Measurements from ENCODE around the gene SZT2. TPM values are rescaled to one million over a fixed set of nuclear protein-coding genes. Genes with fewer than 3 reads are reported as not detected.

SZT2 gene
- total and polyA plus RNA-seq, 2 of the 13 experiments (the other 11 are each of a cell fraction or from before 2014, with no cell fraction given): 8.0 to 8.8 TPM

GRCh38 chr1:43465505-43466067 is 75.9 kb downstream of the SZT2 start (continued):
- TF ChIP-seq, protein P1, sequence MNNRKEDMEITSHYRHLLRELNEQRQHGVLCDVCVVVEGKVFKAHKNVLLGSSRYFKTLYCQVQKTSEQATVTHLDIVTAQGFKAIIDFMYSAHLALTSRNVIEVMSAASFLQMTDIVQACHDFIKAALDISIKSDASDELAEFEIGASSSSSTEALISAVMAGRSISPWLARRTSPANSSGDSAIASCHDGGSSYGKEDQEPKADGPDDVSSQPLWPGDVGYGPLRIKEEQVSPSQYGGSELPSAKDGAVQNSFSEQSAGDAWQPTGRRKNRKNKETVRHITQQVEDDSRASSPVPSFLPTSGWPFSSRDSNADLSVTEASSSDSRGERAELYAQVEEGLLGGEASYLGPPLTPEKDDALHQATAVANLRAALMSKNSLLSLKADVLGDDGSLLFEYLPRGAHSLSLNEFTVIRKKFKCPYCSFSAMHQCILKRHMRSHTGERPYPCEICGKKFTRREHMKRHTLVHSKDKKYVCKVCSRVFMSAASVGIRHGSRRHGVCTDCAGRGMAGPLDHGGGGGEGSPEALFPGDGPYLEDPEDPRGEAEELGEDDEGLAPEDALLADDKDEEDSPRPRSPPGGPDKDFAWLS (CRISPR knock-in tag; IDR thresholded peaks at IDR 0.05; ENCODE audit: borderline replicate concordance): no peak
- TF ChIP-seq GZF1 (CRISPR knock-in tag; IDR thresholded peaks at IDR 0.05) (no peak), ZFP41 (CRISPR knock-in tag; IDR thresholded peaks at IDR 0.05; ENCODE audit: borderline replicate concordance) (no peak), ZNF570 (CRISPR knock-in tag; IDR thresholded peaks at IDR 0.05; ENCODE audit: borderline replicate concordance) (no peak), SCMH1 (CRISPR knock-in tag; IDR thresholded peaks at IDR 0.05; ENCODE audit: borderline replicate concordance) (no peak), CREB1 (IDR thresholded peaks at IDR 0.05) (no peak), CREB1 (CRISPR knock-in tag; IDR thresholded peaks at IDR 0.05) (peak; percentile 56; the same call in 1 of the 2 replicates), KIAA2018 (CRISPR knock-in tag; IDR thresholded peaks at IDR 0.05; ENCODE audit: borderline replicate concordance) (no peak), ZNF20 (CRISPR knock-in tag; IDR thresholded peaks at IDR 0.05) (no peak), NPAS2 (CRISPR knock-in tag; IDR thresholded peaks at IDR 0.05; ENCODE audit: borderline replicate concordance) (no peak), TRIM24 (CRISPR knock-in tag; IDR thresholded peaks at IDR 0.05) (no peak), ETV5 (CRISPR knock-in tag; IDR thresholded peaks at IDR 0.05; ENCODE audit: borderline replicate concordance) (peak; percentile 25; the same call in 1 of the 2 replicates), MEIS2 (CRISPR knock-in tag; IDR thresholded peaks at IDR 0.05) (no peak), RBM22 (optimal IDR thresholded peaks at IDR 0.05; ENCODE audit: low read length) (no peak), GATA4 (IDR thresholded peaks at IDR 0.05; ENCODE audit: borderline replicate concordance, low read depth) (no peak), MXD1 (CRISPR knock-in tag; IDR thresholded peaks at IDR 0.05) (no peak), ZBTB42 (CRISPR knock-in tag; IDR thresholded peaks at IDR 0.05) (no peak)
- TF ChIP-seq, protein P2, sequence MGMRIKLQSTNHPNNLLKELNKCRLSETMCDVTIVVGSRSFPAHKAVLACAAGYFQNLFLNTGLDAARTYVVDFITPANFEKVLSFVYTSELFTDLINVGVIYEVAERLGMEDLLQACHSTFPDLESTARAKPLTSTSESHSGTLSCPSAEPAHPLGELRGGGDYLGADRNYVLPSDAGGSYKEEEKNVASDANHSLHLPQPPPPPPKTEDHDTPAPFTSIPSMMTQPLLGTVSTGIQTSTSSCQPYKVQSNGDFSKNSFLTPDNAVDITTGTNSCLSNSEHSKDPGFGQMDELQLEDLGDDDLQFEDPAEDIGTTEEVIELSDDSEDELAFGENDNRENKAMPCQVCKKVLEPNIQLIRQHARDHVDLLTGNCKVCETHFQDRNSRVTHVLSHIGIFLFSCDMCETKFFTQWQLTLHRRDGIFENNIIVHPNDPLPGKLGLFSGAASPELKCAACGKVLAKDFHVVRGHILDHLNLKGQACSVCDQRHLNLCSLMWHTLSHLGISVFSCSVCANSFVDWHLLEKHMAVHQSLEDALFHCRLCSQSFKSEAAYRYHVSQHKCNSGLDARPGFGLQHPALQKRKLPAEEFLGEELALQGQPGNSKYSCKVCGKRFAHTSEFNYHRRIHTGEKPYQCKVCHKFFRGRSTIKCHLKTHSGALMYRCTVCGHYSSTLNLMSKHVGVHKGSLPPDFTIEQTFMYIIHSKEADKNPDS (CRISPR knock-in tag; IDR thresholded peaks at IDR 0.05): no peak
